Thyroid gland (tissue), 4 donors: Measurements from ENCODE around the gene HTR3D. TPM values are rescaled to one million over a fixed set of nuclear protein-coding genes. Genes with fewer than 3 reads are reported as not detected.

Experiments used
- DNase-seq, 2 donors: peaks; one replicate each; pipeline ENCODE4 v3.0.0-alpha.2; 2019
- H3K27ac ChIP-seq, 3 donors: fragments of 200-600 bp; sonication (generic); 1 replicate in 2 of 3; 2 replicates in 1 of 3; pipeline ENCODE4 v1.5.1; 2016 to 2019; ENCODE audit warnings: mild to moderate bottlenecking in 1 of 3, moderate library complexity in 1 of 3
- H3K27me3 ChIP-seq: fragments of 200-600 bp; sonication (generic); one replicate; pipeline ENCODE4 v1.5.1; 2019
- H3K36me3 ChIP-seq, 2 donors: fragments of 200-600 bp; sonication (generic); one replicate each; pipeline ENCODE4 v1.5.1; 2016 to 2019
- H3K4me1 ChIP-seq, 2 donors: fragments of 200-600 bp; sonication (generic); one replicate each; pipeline ENCODE4 v1.5.1; 2017 to 2019
- H3K4me3 ChIP-seq, 3 donors: fragments of 200-600 bp; sonication (generic); replicated peaks in 1 of 3; 1 replicate in 2 of 3; 2 replicates in 1 of 3; pipeline ENCODE4 v1.5.1; 2016; ENCODE audit warnings: mild to moderate bottlenecking in 1 of 3
- H3K9me3 ChIP-seq: fragments of 200-600 bp; sonication (generic); one replicate; pipeline ENCODE4 v1.5.1; 2017
- POLR2A ChIP-seq, 2 donors: fragments of 450-650 bp; IDR thresholded peaks; one replicate each; pipeline ENCODE4 v1.6.1; 2017; ENCODE audit warnings: antibody characterized with exemption in 2 of 2, mild to moderate bottlenecking in 2 of 2, moderate library complexity in 1 of 2
- WGBS, 2 donors: methylation state at CpG; one replicate each; pipeline ENCODE4 v1.1.5; 2017; 5-methylcytosine and 5-hydroxymethylcytosine counted together
- intact Hi-C: fragments of 100-400 bp; cut with DNase I; formaldehyde crosslinking; loops from one replicate; pipeline ENCODE4 v1.15.1; 2023
- total RNA-seq, 4 donors: library from RNA; depleted of rRNA; stranded (reverse); fragments of >200 nt; gene quantifications; one replicate each; pipeline ENCODE4 v1.2.3, GENCODE V29; 2016
- TF ChIP-seq, protein P1 (sequence below), 6 experiments: fragments of 200-600 bp in 3 of 6; fragments of 450-650 bp in 3 of 6; sonication (generic) in 3 of 6; IDR thresholded peaks; one replicate each; pipeline ENCODE4 v1.5.1; 2016 to 2019; ENCODE audit warnings: antibody characterized with exemption in 6 of 6, mild to moderate bottlenecking in 2 of 6, inconsistent platforms in 1 of 6, moderate library complexity in 1 of 6

Gene HTR3D, protein sequence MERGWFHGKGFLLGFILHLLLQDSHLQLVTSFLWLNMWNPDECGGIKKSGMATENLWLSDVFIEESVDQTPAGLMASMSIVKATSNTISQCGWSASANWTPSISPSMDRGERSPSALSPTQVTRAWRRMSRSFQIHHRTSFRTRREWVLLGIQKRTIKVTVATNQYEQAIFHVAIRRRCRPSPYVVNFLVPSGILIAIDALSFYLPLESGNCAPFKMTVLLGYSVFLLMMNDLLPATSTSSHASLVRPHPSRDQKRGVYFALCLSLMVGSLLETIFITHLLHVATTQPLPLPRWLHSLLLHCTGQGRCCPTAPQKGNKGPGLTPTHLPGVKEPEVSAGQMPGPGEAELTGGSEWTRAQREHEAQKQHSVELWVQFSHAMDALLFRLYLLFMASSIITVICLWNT
- total RNA-seq: not detected

GRCh38 chr3:184031187-184031792 is at the start of gene HTR3D:
Gene HTR3D (plus strand): TSS chr3:184031742. CDS start chr3:184031742, 0 bp downstream.
- H3K4me3 ChIP-seq: no peak within 1 kb of the TSS
- no peaks in the 10 kb centered on the region for H3K4me1 ChIP-seq
- no peaks in the 10 kb centered on the region for H3K36me3 ChIP-seq
- H3K27ac ChIP-seq: no peak within 1 kb of the TSS
- H3K9me3 ChIP-seq: no peaks in the 10 kb centered on the region
- no peak for TF ChIP-seq POLR2A (IDR thresholded peaks at IDR 0.05)
- TF ChIP-seq, protein P1, sequence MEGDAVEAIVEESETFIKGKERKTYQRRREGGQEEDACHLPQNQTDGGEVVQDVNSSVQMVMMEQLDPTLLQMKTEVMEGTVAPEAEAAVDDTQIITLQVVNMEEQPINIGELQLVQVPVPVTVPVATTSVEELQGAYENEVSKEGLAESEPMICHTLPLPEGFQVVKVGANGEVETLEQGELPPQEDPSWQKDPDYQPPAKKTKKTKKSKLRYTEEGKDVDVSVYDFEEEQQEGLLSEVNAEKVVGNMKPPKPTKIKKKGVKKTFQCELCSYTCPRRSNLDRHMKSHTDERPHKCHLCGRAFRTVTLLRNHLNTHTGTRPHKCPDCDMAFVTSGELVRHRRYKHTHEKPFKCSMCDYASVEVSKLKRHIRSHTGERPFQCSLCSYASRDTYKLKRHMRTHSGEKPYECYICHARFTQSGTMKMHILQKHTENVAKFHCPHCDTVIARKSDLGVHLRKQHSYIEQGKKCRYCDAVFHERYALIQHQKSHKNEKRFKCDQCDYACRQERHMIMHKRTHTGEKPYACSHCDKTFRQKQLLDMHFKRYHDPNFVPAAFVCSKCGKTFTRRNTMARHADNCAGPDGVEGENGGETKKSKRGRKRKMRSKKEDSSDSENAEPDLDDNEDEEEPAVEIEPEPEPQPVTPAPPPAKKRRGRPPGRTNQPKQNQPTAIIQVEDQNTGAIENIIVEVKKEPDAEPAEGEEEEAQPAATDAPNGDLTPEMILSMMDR (IDR thresholded peaks at IDR 0.05): no peak
- peak; percentile 14 to 19 for DNase-seq
- intact Hi-C loops: no loop called here
- H3K27me3 ChIP-seq: no peaks in the 10 kb centered on the region
- 43 to 44% methylated on average over 4 of the region's 4 CpGs for WGBS, 2 donors

DNA sequence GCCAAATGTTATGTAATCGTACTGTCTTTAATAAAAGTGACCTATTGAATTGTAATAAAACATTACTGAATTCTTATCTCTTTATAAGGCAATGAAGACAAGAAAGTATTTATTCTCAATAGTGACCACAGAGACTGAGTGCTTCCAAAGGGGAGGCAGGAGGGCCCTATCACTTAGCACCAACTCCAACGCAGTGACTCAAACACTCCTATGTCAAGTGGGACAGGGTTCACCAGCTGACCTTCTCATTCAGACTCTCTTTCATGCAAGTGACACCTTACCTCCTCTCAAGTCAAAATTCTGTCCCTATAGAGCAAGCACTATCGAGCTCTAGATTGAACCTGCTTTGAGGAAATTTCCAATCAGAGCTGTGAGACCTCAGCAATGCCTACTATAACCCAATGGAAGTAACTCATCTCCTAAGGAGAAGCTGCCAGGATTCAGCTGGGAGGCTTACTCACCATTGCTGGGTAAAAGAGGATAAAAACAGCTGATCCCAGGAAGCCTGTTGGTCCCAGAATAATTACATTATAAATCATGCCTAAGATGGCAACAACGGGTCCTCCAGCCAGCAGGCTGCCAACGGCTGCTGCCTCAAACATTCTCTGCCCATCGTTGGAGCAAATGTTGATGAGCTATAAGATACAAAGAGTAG is 49.4 kb upstream of the HTR3D start:
- TF ChIP-seq POLR2A (IDR thresholded peaks at IDR 0.05): no peak
- TF ChIP-seq, protein P1 (IDR thresholded peaks at IDR 0.05): no peak
- 88 to 89% methylated on average over 6 of the region's 6 CpGs for WGBS, 2 donors
- Histone ChIP-seq H3K27ac (no peak overlapping the region), H3K36me3 (peaks cover 0 to 8% of the 10 kb centered on the region in 2 donors), H3K27me3 (no peaks in the 10 kb centered on the region), H3K4me1 (peaks cover 6 to 7% of the 10 kb centered on the region in 2 donors), H3K9me3 (no peaks in the 10 kb centered on the region), H3K4me3 (no peak overlapping the region)
- intact Hi-C loops: no loop called here
- DNase-seq: no peak

- intact Hi-C loops: no loop called here
- no peaks in the 10 kb centered on the region for H3K27me3 ChIP-seq
- H3K27ac ChIP-seq: no peak overlapping the region
- TF ChIP-seq, protein P1 (IDR thresholded peaks at IDR 0.05): no peak
- no peak for TF ChIP-seq POLR2A (IDR thresholded peaks at IDR 0.05)
- H3K4me3 ChIP-seq: no peak overlapping the region
- WGBS, 2 donors: 88 to 92% methylated on average over 4 of the region's 4 CpGs
- no peaks in the 10 kb centered on the region for H3K9me3 ChIP-seq
- H3K36me3 ChIP-seq: peaks cover 0 to 15% of the 10 kb centered on the region in 2 donors
- no peak for DNase-seq
- peaks cover 6 to 7% of the 10 kb centered on the region in 2 donors for H3K4me1 ChIP-seq
Observed at GRCh38 chr3:183984127-183984740, 47.3 kb upstream of the HTR3D start.

- intact Hi-C loops: no loop called here
- WGBS, 2 donors: 83 to 86% methylated on average over 11 of the region's 11 CpGs
- Histone ChIP-seq H3K27me3 (no peaks in the 10 kb centered on the region), H3K4me1 (peaks cover 1 to 2% of the 10 kb centered on the region in 2 donors), H3K27ac (no peak overlapping the region), H3K9me3 (no peaks in the 10 kb centered on the region), H3K4me3 (no peak overlapping the region), H3K36me3 (peaks cover 0 to 15% of the 10 kb centered on the region in 2 donors)
- no peak for TF ChIP-seq POLR2A (IDR thresholded peaks at IDR 0.05)
- TF ChIP-seq, protein P1 (IDR thresholded peaks at IDR 0.05): no peak
- no peak for DNase-seq
Observed at GRCh38 chr3:183984749-183985729, 46.5 kb upstream of the HTR3D start.
